GM12878 (cell line): Measurements from ENCODE around the gene MRPL37.

Experiments
- BHLHE40 ChIP-seq, 2 experiments: fragments of 450-650 bp in 1 of 2; IDR thresholded peaks; 2 replicates each; pipeline ENCODE4 v1.6.1; 2011 to 2017; ENCODE audit warnings: low read depth in 2 of 2, borderline replicate concordance in 1 of 2, improper control_type of control experiment in 1 of 2, low read length in 1 of 2, mild to moderate bottlenecking in 1 of 2
- CTCF ChIP-seq, 3 experiments: IDR thresholded peaks in 2 of 3; conservative IDR thresholded peaks in 1 of 3; 2 replicates each; pipeline ENCODE4 v1.5.1; 2011; ENCODE audit warnings: low read depth in 3 of 3, low read length in 3 of 3, mild to moderate bottlenecking in 3 of 3, control low read depth in 2 of 3, moderate library complexity in 2 of 3, inconsistent platforms in 1 of 3, mixed read lengths in 1 of 3; ENCODE audit not compliant: control insufficient read depth in 2 of 3, insufficient read depth in 1 of 3; ENCODE audit errors: extremely low read depth in 1 of 3
- EZH2 ChIP-seq: IDR thresholded peaks from 2 replicates; pipeline ENCODE4 v1.6.1; 2012; ENCODE audit warnings: low read depth, mild to moderate bottlenecking, control low read depth, inconsistent platforms, low read length, borderline replicate concordance; ENCODE audit not compliant: control insufficient read depth
- NR2C2 ChIP-seq: IDR thresholded peaks from 2 replicates; pipeline ENCODE4 v1.6.1; 2011; ENCODE audit warnings: borderline replicate concordance, low read depth; ENCODE audit not compliant: control insufficient read depth, insufficient read length
- POLR2A ChIP-seq: IDR thresholded peaks from 2 replicates; pipeline ENCODE4 v1.6.1; 2011; ENCODE audit warnings: low read depth, mild to moderate bottlenecking, low read length
- RAD51 ChIP-seq: fragments of 450-650 bp; IDR thresholded peaks from 2 replicates; pipeline ENCODE4 v1.6.1; 2016; ENCODE audit warnings: moderate library complexity, mild to moderate bottlenecking, inconsistent platforms
- TCF7 ChIP-seq: IDR thresholded peaks from 2 replicates; pipeline ENCODE4 v1.6.1; 2014; ENCODE audit warnings: antibody characterized with exemption, borderline replicate concordance
- ZNF24 ChIP-seq: fragments of 450-650 bp; IDR thresholded peaks from 2 replicates; pipeline ENCODE4 v1.6.1; 2017; ENCODE audit warnings: antibody characterized with exemption, mild to moderate bottlenecking

GRCh38 chr1:54263601-54264226, 63.7 kb downstream of the MRPL37 start:
- no peak for TF ChIP-seq TCF7
- no peak for TF ChIP-seq CTCF (IDR thresholded peaks at IDR 0.05 in 2 of 3, conservative IDR thresholded peaks at IDR 0.05 in 1 of 3; ENCODE audit: control insufficient read depth in 2 of 3, extremely low read depth in 1 of 3, insufficient read depth in 1 of 3, low read depth in 3 of 3, low read length in 3 of 3)
- no peak for TF ChIP-seq NR2C2
- no peak for TF ChIP-seq POLR2A
- TF ChIP-seq BHLHE40 (IDR thresholded peaks at IDR 0.05; ENCODE audit: borderline replicate concordance in 1 of 2, low read depth in 2 of 2, low read length in 1 of 2): no peak
- TF ChIP-seq RAD51: no peak
- TF ChIP-seq ZNF24: no peak
- TF ChIP-seq EZH2: no peak
